Cardiac muscle cell (in vitro differentiated cells and primary cell): ENCODE data around the gene GFAP. TPM values are rescaled to one million over a fixed set of nuclear protein-coding genes. Genes with fewer than 3 reads are reported as not detected.

Experiments
- DNase-seq, 2 donors: peaks; one replicate each; pipeline versions ENCODE4 v3.0.0 to v3.0.0-alpha.2; 2010 to 2017; ENCODE audit warnings: low read depth in 1 of 2, low spot score in 1 of 2
- H3K27ac ChIP-seq: fragments of 200-600 bp; sonication (generic); 2 replicates; pipeline ENCODE4 v1.5.1; 2016
- H3K27me3 ChIP-seq: fragments of 200-600 bp; sonication (generic); 2 replicates; pipeline ENCODE4 v1.6.0; 2016; ENCODE audit warnings: control low read depth
- H3K36me3 ChIP-seq: fragments of 200-600 bp; sonication (generic); 2 replicates; pipeline ENCODE4 v1.5.1; 2016; ENCODE audit warnings: control low read depth
- H3K4me1 ChIP-seq: fragments of 200-600 bp; sonication (generic); 2 replicates; pipeline ENCODE4 v1.8.1; 2017; ENCODE audit warnings: low read depth, mild to moderate bottlenecking, mixed run types
- H3K4me3 ChIP-seq: fragments of 200-600 bp; sonication (generic); 2 replicates; pipeline ENCODE4 v1.5.1; 2016; ENCODE audit warnings: mild to moderate bottlenecking
- H3K9me3 ChIP-seq: fragments of 200-600 bp; sonication (generic); 2 replicates; pipeline ENCODE4 v1.5.1; 2017; ENCODE audit warnings: low read depth, mild to moderate bottlenecking, control low read depth
- CTCF ChIP-seq: IDR thresholded peaks from 2 replicates; pipeline ENCODE4 v1.5.1; 2012; ENCODE audit warnings: low read depth, mild to moderate bottlenecking, low read length
- polyA plus RNA-seq: library from polyadenylated mRNA; unstranded; fragments of >200 nt; fragmentation: Nextera tagmentation; extraction: Ambion mirVana; gene quantifications from 2 replicates; pipeline ENCODE4 v1.2.1, GENCODE V29; 2016
- total RNA-seq: library from RNA; depleted of rRNA; stranded (reverse); fragments of >200 nt; gene quantifications from 2 replicates; pipeline ENCODE4 v1.2.3, GENCODE V29; 2016

The GFAP gene
- total and polyA plus RNA-seq, 2 experiments from 2014 or later: 3.5 to 7.0 TPM

GRCh38 chr17:44887971-44888954 lies 27.0 kb downstream of the GFAP start:
- peak overlapping the region; percentile 20 for H3K27ac ChIP-seq
- TF ChIP-seq CTCF: no peak
- DNase-seq: no peak
- peaks cover 3% of the 10 kb centered on the region for H3K4me1 ChIP-seq
- peaks cover 45% of the 10 kb centered on the region for H3K36me3 ChIP-seq
- no peak overlapping the region for H3K4me3 ChIP-seq
- no peaks in the 10 kb centered on the region for H3K27me3 ChIP-seq
- no peaks in the 10 kb centered on the region for H3K9me3 ChIP-seq

- Histone ChIP-seq H3K27me3 (no peaks in the 10 kb centered on the region), H3K27ac (no peak overlapping the region), H3K36me3 (peaks cover 45% of the 10 kb centered on the region), H3K9me3 (no peaks in the 10 kb centered on the region), H3K4me1 (peaks cover 3% of the 10 kb centered on the region), H3K4me3 (no peak overlapping the region)
- DNase-seq: no peak
- no peak for TF ChIP-seq CTCF
Observed at GRCh38 chr17:44887016-44887415, 28.3 kb downstream of the GFAP start.

- no peak for DNase-seq
- TF ChIP-seq CTCF: no peak
- H3K4me3 ChIP-seq: no peak overlapping the region
- no peaks in the 10 kb centered on the region for H3K27me3 ChIP-seq
- peaks cover 54% of the 10 kb centered on the region for H3K36me3 ChIP-seq
- H3K4me1 ChIP-seq: peaks cover 3% of the 10 kb centered on the region
- H3K9me3 ChIP-seq: no peaks in the 10 kb centered on the region
- no peak overlapping the region for H3K27ac ChIP-seq
Observed at GRCh38 chr17:44884941-44885340, 30.4 kb downstream of the GFAP start.

GRCh38 chr17:44881145-44881544 lies 34.2 kb downstream of the GFAP start:
- no peaks in the 10 kb centered on the region for H3K27me3 ChIP-seq
- no peak overlapping the region for H3K27ac ChIP-seq
- H3K4me1 ChIP-seq: no peaks in the 10 kb centered on the region
- H3K4me3 ChIP-seq: no peak overlapping the region
- no peaks in the 10 kb centered on the region for H3K9me3 ChIP-seq
- no peak for DNase-seq
- H3K36me3 ChIP-seq: peaks cover 69% of the 10 kb centered on the region
- no peak for TF ChIP-seq CTCF

- no peak overlapping the region for H3K27ac ChIP-seq
- no peak overlapping the region for H3K4me3 ChIP-seq
- TF ChIP-seq CTCF: no peak
- H3K4me1 ChIP-seq: no peaks in the 10 kb centered on the region
- no peaks in the 10 kb centered on the region for H3K9me3 ChIP-seq
- no peaks in the 10 kb centered on the region for H3K27me3 ChIP-seq
- H3K36me3 ChIP-seq: peaks cover 66% of the 10 kb centered on the region
- no peak for DNase-seq
Observed at GRCh38 chr17:44880062-44880461, 35.2 kb downstream of the GFAP start.
